CD14-positive monocyte (primary cell): Measurements from ENCODE around the gene GLCE. TPM values are rescaled to one million over a fixed set of nuclear protein-coding genes. Genes with fewer than 3 reads are reported as not detected.
A peak's percentile ranks its signal among the peaks of the same experiment; 100 is the strongest.

Experiments used
- DNase-seq, 3 donors: peaks; one replicate each; pipeline ENCODE4 v3.0.0-alpha.2; 2011 to 2022
- H2AFZ ChIP-seq: 2 replicates; pipeline ENCODE4 v1.6.0; 2012; ENCODE audit warnings: mild to moderate bottlenecking, low read depth, low read length, inconsistent platforms; ENCODE audit not compliant: insufficient read depth, poor library complexity, severe bottlenecking
- H3K27ac ChIP-seq, 2 donors: 1 replicate in 1 of 2; 2 replicates in 1 of 2; pipeline ENCODE4 v1.5.1; 2012 to 2013; ENCODE audit warnings: low read length in 2 of 2, control low read depth in 1 of 2, inconsistent platforms in 1 of 2, low read depth in 1 of 2, mild to moderate bottlenecking in 1 of 2
- H3K27me3 ChIP-seq, 2 donors: one replicate each; pipeline versions ENCODE4 v1.6.0 to v1.6.1; 2011 to 2013; ENCODE audit warnings: low read length in 2 of 2; ENCODE audit not compliant: control insufficient read depth in 2 of 2, insufficient read depth in 2 of 2
- H3K36me3 ChIP-seq, 2 donors: replicated peaks in 1 of 2; 1 replicate in 1 of 2; 2 replicates in 1 of 2; pipeline versions ENCODE4 v1.5.1 to v1.6.1; 2012 to 2013; ENCODE audit warnings: low read length in 2 of 2, control low read depth in 1 of 2, inconsistent platforms in 1 of 2, mild to moderate bottlenecking in 1 of 2; ENCODE audit not compliant: insufficient read depth in 2 of 2, control insufficient read depth in 1 of 2
- H3K4me1 ChIP-seq, 2 donors: 1 replicate in 1 of 2; 2 replicates in 1 of 2; pipeline versions ENCODE4 v1.5.1 to v1.6.1; 2012 to 2013; ENCODE audit warnings: low read length in 2 of 2, control low read depth in 1 of 2, inconsistent platforms in 1 of 2, mild to moderate bottlenecking in 1 of 2, moderate library complexity in 1 of 2; ENCODE audit not compliant: insufficient read depth in 2 of 2, control insufficient read depth in 1 of 2
- H3K4me2 ChIP-seq: replicated peaks from 2 replicates; pipeline ENCODE3; 2012; ENCODE audit warnings: low read length, moderate library complexity, mild to moderate bottlenecking; ENCODE audit not compliant: poor library complexity, severe bottlenecking; ENCODE audit errors: extremely low read depth
- H3K4me3 ChIP-seq, 3 experiments: fragments of 200-600 bp in 1 of 3; sonication (generic) in 1 of 3; replicated peaks in 1 of 3; 1 replicate in 2 of 3; 2 replicates in 1 of 3; pipeline ENCODE4 v1.5.1; 2011 to 2013; ENCODE audit warnings: low read length in 3 of 3, mild to moderate bottlenecking in 3 of 3, control low read depth in 2 of 3, low read depth in 2 of 3, inconsistent platforms in 1 of 3, moderate library complexity in 1 of 3
- H3K79me2 ChIP-seq: 2 replicates; pipeline ENCODE4 v1.6.0; 2012; ENCODE audit warnings: mild to moderate bottlenecking, control low read depth, inconsistent platforms, low read length, moderate library complexity; ENCODE audit not compliant: insufficient read depth
- H3K9ac ChIP-seq: 2 replicates; pipeline ENCODE4 v1.6.0; 2017; ENCODE audit warnings: low read length, mild to moderate bottlenecking; ENCODE audit not compliant: insufficient read depth, poor library complexity, severe bottlenecking
- H3K9me3 ChIP-seq, 2 donors: replicated peaks in 1 of 2; 1 replicate in 1 of 2; 2 replicates in 1 of 2; pipeline versions ENCODE4 v1.5.1 to v1.6.1; 2012 to 2013; ENCODE audit warnings: low read length in 2 of 2, control low read depth in 1 of 2; ENCODE audit not compliant: control insufficient read depth in 1 of 2, insufficient read depth in 1 of 2
- H4K20me1 ChIP-seq: 2 replicates; pipeline ENCODE4 v1.6.0; 2012; ENCODE audit warnings: mild to moderate bottlenecking, low read length, control low read depth, moderate library complexity; ENCODE audit not compliant: insufficient read depth
- H3K27ac Mint-ChIP-seq, 7 donors: one replicate each; pipeline ENCODE4 v1.8.0; 2020; ENCODE audit warnings: mild to moderate bottlenecking in 7 of 7, mixed read lengths in 7 of 7, moderate library complexity in 6 of 7, inconsistent platforms in 2 of 7
- H3K27me3 Mint-ChIP-seq, 3 donors: one replicate each; pipeline ENCODE4 v1.8.0; 2021 to 2022; ENCODE audit warnings: low read depth in 3 of 3, mild to moderate bottlenecking in 3 of 3, mixed read lengths in 3 of 3, moderate library complexity in 3 of 3, inconsistent platforms in 1 of 3
- H3K36me3 Mint-ChIP-seq, 2 donors: one replicate each; pipeline ENCODE4 v1.8.0; 2020; ENCODE audit warnings: mixed read lengths in 2 of 2, inconsistent platforms in 1 of 2, mild to moderate bottlenecking in 1 of 2
- H3K4me1 Mint-ChIP-seq: one replicate; pipeline ENCODE4 v1.8.0; 2020; ENCODE audit warnings: mild to moderate bottlenecking, mixed read lengths
- H3K4me3 Mint-ChIP-seq, 2 donors: one replicate each; pipeline ENCODE4 v1.8.0; 2020; ENCODE audit warnings: mild to moderate bottlenecking in 2 of 2, mixed read lengths in 2 of 2, moderate library complexity in 1 of 2
- H3K9me3 Mint-ChIP-seq, 7 donors: one replicate each; pipeline ENCODE4 v1.8.0; 2020 to 2022; ENCODE audit warnings: mixed read lengths in 7 of 7, mild to moderate bottlenecking in 6 of 7, moderate library complexity in 6 of 7, inconsistent platforms in 2 of 7
- CTCF ChIP-seq: fragments of 200-600 bp; IDR thresholded peaks from one replicate; pipeline ENCODE4 v1.8.0; 2022; ENCODE audit warnings: antibody characterized with exemption, mild to moderate bottlenecking
- WGBS: methylation state at CpG from one replicate; pipeline ENCODE4 v1.1.5; 2013; ENCODE audit warnings: missing lambda C conversion rate; ENCODE audit not compliant: insufficient coverage; 5-methylcytosine and 5-hydroxymethylcytosine counted together
- intact Hi-C, 2 donors: fragments of 100-400 bp; cut with micrococcal nuclease; formaldehyde crosslinking; loops; one replicate each; pipeline versions ENCODE4 v1.15.0 to v1.15.1; 2023
- polyA plus RNA-seq, 3 donors: library from polyadenylated mRNA; depleted of rRNA in 1 of 3; unstranded in 2 of 3; stranded (reverse) in 1 of 3; fragments of 300-500 nt in 2 of 3; fragments of >200 nt in 1 of 3; fragmentation: Illumina TruSeq in 2 of 3; gene quantifications; 1 replicate in 2 of 3; 2 replicates in 1 of 3; pipeline ENCODE4 v1.2.3, GENCODE V29; 2012 to 2021

The GLCE gene
- polyA plus RNA-seq, 3 donors: 11.0 to 24.3 (median 24.0) TPM

- no peak overlapping the region for H3K27ac ChIP-seq
- H3K36me3 ChIP-seq: no peaks in the 10 kb centered on the region
- peaks cover 0 to 8% of the 10 kb centered on the region in 2 donors for H3K27me3 ChIP-seq
- peaks cover 35% of the 10 kb centered on the region for H3K4me1 Mint-ChIP-seq
- H3K27ac Mint-ChIP-seq: peak overlapping the region in 1 of 7 donors; percentile 19
- H4K20me1 ChIP-seq: peaks cover 37% of the 10 kb centered on the region
- no peak overlapping the region for H2AFZ ChIP-seq
- H3K4me2 ChIP-seq: no peak overlapping the region
- peaks cover 6 to 15% (median 10%) of the 10 kb centered on the region in 3 donors for H3K27me3 Mint-ChIP-seq
- peaks cover 51% of the 10 kb centered on the region for H3K79me2 ChIP-seq
- no peaks in the 10 kb centered on the region for H3K36me3 Mint-ChIP-seq
- peaks cover 0 to 1% (median 0%) of the 10 kb centered on the region in 7 donors for H3K9me3 Mint-ChIP-seq
- no peak overlapping the region for H3K9ac ChIP-seq
- no peak overlapping the region for H3K4me3 ChIP-seq
- intact Hi-C loops: no loop called here
- WGBS: no CpG with 5 or more reads among the region's 3 CpGs
- no peak for TF ChIP-seq CTCF
- no peak for DNase-seq
- peaks cover 27 to 31% of the 10 kb centered on the region in 2 donors for H3K4me1 ChIP-seq
- no peak overlapping the region for H3K4me3 Mint-ChIP-seq
- H3K9me3 ChIP-seq: no peaks in the 10 kb centered on the region
Measured at GRCh38 chr15:69163141-69163669, 2.8 kb downstream of the GLCE start.

GRCh38 chr15:69164807-69165636, 4.6 kb downstream of the GLCE start:
- Mint-ChIP-seq H3K4me1 (peaks cover 38% of the 10 kb centered on the region), H3K27me3 (peaks cover 4 to 15% (median 10%) of the 10 kb centered on the region in 3 donors), H3K9me3 (peaks cover 0 to 1% (median 0%) of the 10 kb centered on the region in 7 donors), H3K4me3 (no peak overlapping the region), H3K27ac (no peak overlapping the region), H3K36me3 (peaks cover 0 to 3% of the 10 kb centered on the region in 2 donors)
- 62% methylated on average over 2 of the region's 3 CpGs for WGBS
- H4K20me1 ChIP-seq: peaks cover 38% of the 10 kb centered on the region
- no peaks in the 10 kb centered on the region for H3K36me3 ChIP-seq
- H3K9me3 ChIP-seq: no peaks in the 10 kb centered on the region
- no peak overlapping the region for H3K27ac ChIP-seq
- DNase-seq: no peak
- intact Hi-C loops: no loop called here
- peaks cover 56% of the 10 kb centered on the region for H3K79me2 ChIP-seq
- no peak overlapping the region for H3K4me2 ChIP-seq
- peaks cover 0 to 8% of the 10 kb centered on the region in 2 donors for H3K27me3 ChIP-seq
- no peak for TF ChIP-seq CTCF
- peaks cover 28 to 32% of the 10 kb centered on the region in 2 donors for H3K4me1 ChIP-seq
- H2AFZ ChIP-seq: no peak overlapping the region
- H3K9ac ChIP-seq: no peak overlapping the region
- H3K4me3 ChIP-seq: no peak overlapping the region
